SH-SY5Y (cell line): ENCODE results near the gene CPPED1.

Experiments used
- GATA2 ChIP-seq: IDR thresholded peaks from 2 replicates; pipeline ENCODE4 v1.6.1; 2011; ENCODE audit warnings: mild to moderate bottlenecking, low read depth, low read length
- GATA3 ChIP-seq: IDR thresholded peaks from 2 replicates; pipeline ENCODE4 v1.6.1; 2011; ENCODE audit warnings: low read depth, mild to moderate bottlenecking, low read length, moderate library complexity

DNA sequence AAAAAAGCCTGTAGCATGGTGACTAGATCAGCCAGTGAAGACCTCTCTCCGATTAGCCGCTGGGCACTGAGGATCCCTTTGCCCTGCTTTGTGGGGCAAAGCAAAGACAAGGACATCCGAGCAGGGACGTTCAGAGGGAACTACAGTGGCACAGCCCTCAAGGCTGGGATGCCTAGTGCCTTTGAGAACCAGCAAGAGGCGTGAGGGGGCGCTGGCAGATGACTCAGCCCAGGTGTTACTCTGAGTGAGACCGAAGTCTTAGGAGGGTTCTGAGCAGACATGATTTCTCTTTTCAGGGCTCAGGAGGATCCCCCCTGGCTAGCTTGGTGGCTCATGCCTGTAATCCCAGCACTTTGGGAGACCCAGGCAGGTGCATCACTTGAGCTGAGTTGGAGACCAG, 178.6 kb downstream of the CPPED1 start:
- TF ChIP-seq GATA2 (no peak), GATA3 (no peak)
